ENCODE measurements around the gene ZNF664. TPM values are rescaled to one million over a fixed set of nuclear protein-coding genes. Genes with fewer than 3 reads are reported as not detected.

Gene ZNF664
- total RNA-seq, 1 donor from 2014 or later = 88.2 TPM

DNA sequence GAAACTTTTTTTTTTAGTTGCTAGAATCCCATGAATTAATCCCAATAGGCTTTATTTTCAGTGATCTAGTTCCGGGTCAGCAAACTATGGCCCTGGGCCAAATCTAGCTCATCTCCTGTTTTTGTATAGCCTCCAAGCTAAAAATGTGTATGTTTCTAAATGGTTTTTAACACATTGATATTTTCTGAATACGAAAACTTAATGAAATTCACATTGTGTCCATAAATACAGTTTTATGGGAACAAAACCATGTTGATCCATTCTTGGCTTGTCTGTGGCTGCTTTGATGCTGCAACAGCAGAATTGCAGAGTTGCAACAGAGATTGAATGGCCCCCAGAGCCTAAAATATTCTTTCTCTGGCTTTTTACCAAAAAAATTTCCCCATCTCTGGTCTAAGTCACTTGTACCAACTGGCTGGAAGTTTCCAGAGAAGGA is 47.5 kb downstream of the ZNF664 start:
- TF ChIP-seq, protein P1, sequence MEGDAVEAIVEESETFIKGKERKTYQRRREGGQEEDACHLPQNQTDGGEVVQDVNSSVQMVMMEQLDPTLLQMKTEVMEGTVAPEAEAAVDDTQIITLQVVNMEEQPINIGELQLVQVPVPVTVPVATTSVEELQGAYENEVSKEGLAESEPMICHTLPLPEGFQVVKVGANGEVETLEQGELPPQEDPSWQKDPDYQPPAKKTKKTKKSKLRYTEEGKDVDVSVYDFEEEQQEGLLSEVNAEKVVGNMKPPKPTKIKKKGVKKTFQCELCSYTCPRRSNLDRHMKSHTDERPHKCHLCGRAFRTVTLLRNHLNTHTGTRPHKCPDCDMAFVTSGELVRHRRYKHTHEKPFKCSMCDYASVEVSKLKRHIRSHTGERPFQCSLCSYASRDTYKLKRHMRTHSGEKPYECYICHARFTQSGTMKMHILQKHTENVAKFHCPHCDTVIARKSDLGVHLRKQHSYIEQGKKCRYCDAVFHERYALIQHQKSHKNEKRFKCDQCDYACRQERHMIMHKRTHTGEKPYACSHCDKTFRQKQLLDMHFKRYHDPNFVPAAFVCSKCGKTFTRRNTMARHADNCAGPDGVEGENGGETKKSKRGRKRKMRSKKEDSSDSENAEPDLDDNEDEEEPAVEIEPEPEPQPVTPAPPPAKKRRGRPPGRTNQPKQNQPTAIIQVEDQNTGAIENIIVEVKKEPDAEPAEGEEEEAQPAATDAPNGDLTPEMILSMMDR (IDR thresholded peaks at IDR 0.05; ENCODE audit: insufficient read depth, low read length, severe bottlenecking) = no peak

DNA sequence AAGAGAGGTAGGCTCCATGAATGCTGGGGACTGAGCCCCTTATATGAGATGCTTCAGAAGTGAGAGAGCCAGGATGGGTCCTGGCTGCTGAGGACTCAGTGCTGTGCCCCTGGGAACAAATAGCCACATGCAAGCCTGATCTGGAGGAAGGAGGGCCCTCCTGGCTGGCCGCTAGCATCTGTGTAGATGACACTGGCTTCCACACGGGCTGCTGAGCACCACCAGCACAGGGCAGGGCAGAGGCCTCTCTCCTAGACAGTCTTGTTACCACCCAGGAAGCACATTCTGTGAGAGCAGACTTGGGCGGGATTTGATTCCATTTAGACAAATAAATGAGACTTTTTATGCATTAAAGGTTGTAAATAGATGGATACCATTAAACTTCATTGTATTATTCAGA is 48.0 kb downstream of the ZNF664 start:
- Histone ChIP-seq H3K36me3 (ENCODE audit: control insufficient read depth, insufficient read depth, low read length) (no peaks in the 10 kb centered on the region), H3K27me3 (ENCODE audit: control insufficient read depth, insufficient read depth, low read length) (no peaks in the 10 kb centered on the region), H3K4me3 (ENCODE audit: low read depth, low read length) (no peak overlapping the region)
- FAIRE-seq = no peak
- no peak for DNase-seq (ENCODE audit: low read depth)
- TF ChIP-seq, protein P1 (IDR thresholded peaks at IDR 0.05; ENCODE audit: insufficient read depth, low read length, severe bottlenecking) = no peak

More for the DNA sequence above, 47.5 kb downstream of the ZNF664 start:
- no peaks in the 10 kb centered on the region for H3K27me3 ChIP-seq (ENCODE audit: control insufficient read depth, insufficient read depth, low read length)
- H3K4me3 ChIP-seq (ENCODE audit: low read depth, low read length) = no peak overlapping the region
- FAIRE-seq (no peak), DNase-seq (ENCODE audit: low read depth) (no peak)
- no peaks in the 10 kb centered on the region for H3K36me3 ChIP-seq (ENCODE audit: control insufficient read depth, insufficient read depth, low read length)

DNA sequence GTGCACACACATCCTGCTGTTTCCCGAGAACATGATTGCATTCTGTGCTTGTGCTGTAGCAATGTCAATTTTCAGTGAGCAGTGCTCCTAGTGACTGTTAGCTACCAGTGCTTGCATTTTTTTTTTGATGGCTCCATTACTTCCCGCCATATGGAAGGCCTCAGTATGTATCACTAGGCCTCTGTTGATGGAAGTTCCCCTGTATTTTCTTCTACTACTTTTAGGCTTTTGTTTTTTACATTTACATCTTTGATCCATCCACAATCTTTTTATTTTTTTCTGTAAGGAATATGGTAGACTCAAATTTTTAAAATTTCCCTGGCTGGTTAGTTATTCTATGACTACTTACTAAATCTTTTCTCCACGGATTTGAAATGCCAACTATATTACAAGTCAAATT is 49.1 kb downstream of the ZNF664 start:
- DNase-seq (ENCODE audit: low read depth) (no peak), FAIRE-seq (no peak)
- TF ChIP-seq, protein P1 (IDR thresholded peaks at IDR 0.05; ENCODE audit: insufficient read depth, low read length, severe bottlenecking) = no peak
- Histone ChIP-seq H3K4me3 (ENCODE audit: low read depth, low read length) (no peak overlapping the region), H3K36me3 (ENCODE audit: control insufficient read depth, insufficient read depth, low read length) (no peaks in the 10 kb centered on the region), H3K27me3 (ENCODE audit: control insufficient read depth, insufficient read depth, low read length) (no peaks in the 10 kb centered on the region)

DNA sequence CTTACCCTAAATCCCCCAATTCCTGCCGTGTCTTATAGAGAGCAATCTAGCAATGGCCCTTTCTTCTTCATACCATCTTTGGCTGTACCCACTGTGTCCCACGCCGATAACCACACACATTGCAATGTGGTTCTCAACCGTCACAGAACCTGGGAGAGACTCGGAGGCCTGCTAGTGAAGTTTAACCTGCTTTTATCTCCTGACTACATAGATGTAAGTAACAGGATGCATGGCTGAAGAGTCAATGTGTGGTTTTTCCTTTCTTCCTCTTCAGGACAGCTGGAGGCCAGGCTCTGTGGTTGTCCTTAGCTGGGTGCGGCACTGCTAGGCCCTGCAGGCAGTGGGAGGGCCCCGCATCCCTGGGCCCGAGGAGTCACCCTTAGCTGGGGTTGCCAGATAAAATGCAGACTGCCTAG is 51.3 kb downstream of the ZNF664 start:
- Histone ChIP-seq H3K36me3 (ENCODE audit: control insufficient read depth, insufficient read depth, low read length) (no peaks in the 10 kb centered on the region), H3K27me3 (ENCODE audit: control insufficient read depth, insufficient read depth, low read length) (no peaks in the 10 kb centered on the region), H3K4me3 (ENCODE audit: low read depth, low read length) (no peak overlapping the region)
- FAIRE-seq (no peak), DNase-seq (ENCODE audit: low read depth) (no peak)
- TF ChIP-seq, protein P1 (IDR thresholded peaks at IDR 0.05; ENCODE audit: insufficient read depth, low read length, severe bottlenecking) = no peak

DNA sequence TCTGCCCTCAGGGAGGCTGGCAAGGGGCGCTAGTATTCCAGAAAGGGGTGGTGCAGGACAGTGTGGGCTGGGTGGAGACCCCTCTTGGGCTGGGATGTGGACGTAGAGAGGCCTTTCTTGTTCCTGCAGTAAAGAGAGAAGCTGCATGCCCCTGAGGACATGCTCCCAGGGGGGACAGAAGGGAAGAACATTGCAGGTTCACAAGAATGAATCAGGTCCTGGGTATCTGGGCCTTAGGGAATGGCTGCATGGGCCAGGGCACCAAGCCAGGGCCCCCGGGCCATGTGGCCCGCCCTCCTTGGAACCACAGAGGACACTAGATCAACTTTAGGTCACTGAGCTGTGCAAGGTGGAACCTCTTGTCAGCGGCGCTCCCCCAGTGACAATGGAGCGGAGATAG is 51.8 kb downstream of the ZNF664 start:
- no peak for FAIRE-seq
- Histone ChIP-seq H3K27me3 (ENCODE audit: control insufficient read depth, insufficient read depth, low read length) (no peaks in the 10 kb centered on the region), H3K4me3 (ENCODE audit: low read depth, low read length) (no peak overlapping the region), H3K36me3 (ENCODE audit: control insufficient read depth, insufficient read depth, low read length) (no peaks in the 10 kb centered on the region)
- TF ChIP-seq, protein P1 (IDR thresholded peaks at IDR 0.05; ENCODE audit: insufficient read depth, low read length, severe bottlenecking) = no peak
- no peak for DNase-seq (ENCODE audit: low read depth)

DNA sequence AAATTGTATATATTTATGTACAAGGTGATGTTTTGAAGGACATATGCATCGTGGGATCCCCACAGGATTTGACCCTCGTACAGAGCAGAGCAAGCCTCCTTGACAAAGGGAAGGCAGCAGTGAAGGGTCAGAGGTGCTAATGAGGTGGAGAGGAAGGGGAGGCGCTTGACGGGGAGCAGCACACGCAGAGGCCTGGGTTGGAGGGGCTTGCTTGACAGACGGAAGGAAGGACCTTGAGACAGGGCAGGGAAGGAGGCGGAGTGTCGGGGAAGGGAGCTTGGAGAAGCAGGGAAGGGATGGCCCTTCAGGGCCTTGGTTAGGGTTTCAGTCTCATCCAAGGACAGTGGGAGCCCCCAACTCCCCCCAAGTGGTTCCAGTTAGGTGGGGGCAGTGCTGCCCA is 52.6 kb downstream of the ZNF664 start:
- DNase-seq (ENCODE audit: low read depth) (no peak), FAIRE-seq (no peak)
- TF ChIP-seq, protein P1 (IDR thresholded peaks at IDR 0.05; ENCODE audit: insufficient read depth, low read length, severe bottlenecking) = no peak
- H3K4me3 ChIP-seq (ENCODE audit: low read depth, low read length) = no peak overlapping the region
- no peaks in the 10 kb centered on the region for H3K36me3 ChIP-seq (ENCODE audit: control insufficient read depth, insufficient read depth, low read length)
- H3K27me3 ChIP-seq (ENCODE audit: control insufficient read depth, insufficient read depth, low read length) = no peaks in the 10 kb centered on the region
